Germinal center (tissue), 1 donor: ENCODE measurements around the gene SETDB1.
A peak's percentile ranks its signal among the peaks of the same experiment; 100 is the strongest.
"Not testable (repeated sequence)": the region's sequence is repeated elsewhere in the genome, so short reads cannot be mapped to it uniquely, and the experiment has no call there.

Experiments used
- DNase-seq: peaks from one replicate; pipeline ENCODE4 v3.0.0; 2012; ENCODE audit warnings: mixed read lengths, low spot score

SETDB1 gene

GRCh38 chr1:150926097-150926741 lies at the start of gene SETDB1:
Gene SETDB1, plus strand, starts transcription at chr1:150926363. Its CDS starts 1,352 bp downstream, at chr1:150927715.
- DNase-seq: peak; percentile 91

- not testable (repeated sequence) for DNase-seq
Measured at GRCh38 chr1:150878931-150879330, 47.2 kb upstream of the SETDB1 start.

DNA sequence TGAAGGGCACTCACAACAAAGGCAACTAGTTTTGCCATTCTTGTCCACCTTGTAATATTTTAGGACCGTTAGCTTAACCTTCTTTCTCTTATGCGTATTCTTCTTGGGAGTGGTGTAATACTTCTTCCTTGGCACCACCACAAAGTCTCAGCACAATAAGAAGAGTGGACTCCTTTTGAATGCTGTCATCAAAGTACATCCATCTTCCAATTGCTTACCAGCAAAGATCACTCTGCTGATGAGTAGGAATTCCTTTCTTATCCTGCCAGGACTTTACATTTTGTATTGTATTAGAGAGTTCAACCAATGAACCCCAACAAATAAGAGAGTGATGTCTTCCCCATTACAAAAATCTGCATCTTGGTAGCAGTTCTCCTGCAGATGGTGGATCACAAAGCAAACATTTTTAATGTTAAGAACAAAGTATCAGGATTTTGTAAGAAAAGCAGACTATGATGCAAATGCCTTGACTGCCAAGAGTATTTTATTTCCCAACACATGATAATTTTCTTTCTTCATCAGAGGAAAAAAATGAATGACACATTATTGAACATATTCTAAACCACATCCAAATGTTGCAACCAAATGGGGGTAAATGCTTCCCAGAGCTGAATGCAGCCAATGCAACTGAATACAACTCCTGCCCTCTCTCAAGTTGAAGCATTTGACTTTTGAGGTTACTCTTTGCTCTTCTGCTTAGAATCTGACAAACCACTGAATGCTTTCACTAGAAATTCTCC lies 44.7 kb upstream of the SETDB1 start:
- no peak for DNase-seq

GRCh38 chr1:150883121-150883520 lies 43.0 kb upstream of the SETDB1 start:
- not testable (repeated sequence) for DNase-seq

DNA sequence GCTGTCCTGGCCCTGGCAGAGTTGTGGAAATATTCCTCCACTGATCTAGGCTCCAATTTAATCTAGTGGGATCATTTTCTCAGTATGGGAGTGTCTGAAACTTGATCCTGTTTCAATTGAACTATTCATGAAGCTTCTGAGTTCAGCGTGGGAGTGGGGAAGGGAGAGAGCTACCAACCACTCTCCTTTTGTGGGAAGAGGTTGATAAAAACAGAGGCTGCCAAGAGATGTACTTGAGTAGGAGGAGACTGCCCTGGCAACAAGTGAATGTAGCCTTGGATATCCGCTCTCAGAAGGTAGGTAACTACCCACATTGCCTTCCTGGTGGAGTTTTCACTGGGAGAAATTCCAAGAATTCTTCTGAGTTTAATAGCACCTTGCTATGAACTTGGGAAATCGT lies 39.1 kb upstream of the SETDB1 start, which contains the start of gene CTXND2:
Gene CTXND2 (plus strand): TSS at position 119 of the 400 bp plus-strand sequence. CDS start 25,179 bp downstream, outside the sequence.
- DNase-seq: no peak

DNA sequence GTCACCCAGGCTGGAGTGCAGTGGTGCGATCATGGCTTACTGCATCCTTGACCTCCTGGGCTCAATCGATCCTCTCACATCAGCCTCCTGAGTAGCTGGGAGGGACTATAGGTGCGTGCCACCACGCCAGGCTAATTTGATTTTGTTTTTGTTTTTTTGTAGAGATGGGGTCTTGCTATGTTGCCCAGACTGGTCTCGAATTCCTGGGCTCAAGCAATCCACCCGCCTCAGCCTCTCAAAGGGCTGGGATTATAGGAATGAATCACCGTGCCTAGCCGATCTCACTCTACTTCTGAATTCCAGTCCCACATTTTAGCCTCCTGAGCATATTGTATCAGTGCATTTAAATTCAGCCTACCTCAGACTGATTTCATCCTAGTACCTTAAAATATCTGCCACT lies 37.4 kb upstream of the SETDB1 start:
- no peak for DNase-seq

GRCh38 chr1:150890033-150890416 lies 36.1 kb upstream of the SETDB1 start:
- no peak for DNase-seq

DNA sequence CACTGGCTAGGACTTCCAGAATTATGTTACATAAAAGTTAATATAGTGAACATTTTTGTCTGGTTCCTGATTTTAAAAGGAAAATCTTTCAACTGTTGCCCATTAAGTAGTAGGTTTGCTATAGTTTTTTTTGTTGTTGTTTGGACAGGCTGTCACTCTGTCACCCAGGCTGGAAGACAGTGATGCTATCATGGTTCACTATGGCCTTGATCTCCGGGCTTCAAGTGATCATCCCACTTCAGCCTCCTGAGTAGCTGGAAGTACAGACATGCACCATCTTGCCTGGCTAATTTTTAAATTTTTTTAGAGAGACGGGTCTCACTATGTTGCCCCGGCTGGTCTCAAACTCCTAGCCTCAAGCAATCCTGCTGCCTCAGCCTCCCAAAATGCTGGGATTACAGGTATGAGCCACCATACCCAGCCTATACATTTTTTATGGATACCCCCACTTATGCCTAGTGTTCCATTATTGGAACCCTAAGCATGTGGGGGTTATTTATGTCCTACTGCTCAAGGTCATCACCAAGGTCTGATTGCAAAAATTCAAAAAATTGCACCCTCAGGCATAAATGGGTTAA lies 32.7 kb upstream of the SETDB1 start:
- DNase-seq: no peak

DNA sequence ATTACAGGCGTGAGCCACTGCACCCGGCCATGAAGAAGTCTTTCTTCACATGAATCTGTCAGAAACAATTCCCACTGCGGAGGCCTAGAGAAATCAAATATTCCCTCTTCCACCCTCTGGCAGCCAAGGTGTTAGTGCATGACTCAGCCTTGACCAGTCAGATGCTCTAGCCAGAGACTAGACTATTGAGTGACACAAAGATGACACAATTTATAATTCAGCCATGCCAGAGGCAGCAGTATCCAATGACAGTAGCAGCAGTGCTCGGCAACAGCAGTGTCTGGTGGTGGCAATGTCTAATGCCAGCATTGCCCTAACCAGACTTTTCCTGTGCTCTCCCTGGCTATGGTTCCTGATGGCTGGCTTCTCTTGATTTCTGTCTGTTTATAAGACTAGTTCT lies 30.5 kb upstream of the SETDB1 start:
- DNase-seq: no peak

DNA sequence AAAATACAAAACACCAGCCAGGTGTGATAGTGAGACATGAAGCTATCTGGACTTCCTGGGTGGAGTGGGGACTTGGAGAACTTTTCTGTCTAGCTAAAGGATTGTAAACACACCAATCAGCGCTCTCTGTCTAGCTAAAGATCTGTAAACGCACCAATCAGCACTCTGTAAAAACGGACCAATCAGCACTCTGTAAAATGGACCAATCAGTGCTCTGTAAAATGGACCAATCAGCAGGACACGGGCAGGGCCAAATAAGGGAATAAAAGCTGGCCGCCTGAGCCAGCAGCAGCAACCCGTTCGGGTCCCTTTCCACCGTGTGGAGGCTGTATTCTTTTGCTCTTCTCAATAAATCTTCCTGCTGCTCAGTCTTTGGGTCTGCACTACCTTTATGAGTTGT lies 26.4 kb upstream of the SETDB1 start:
- not testable (repeated sequence) for DNase-seq

DNA sequence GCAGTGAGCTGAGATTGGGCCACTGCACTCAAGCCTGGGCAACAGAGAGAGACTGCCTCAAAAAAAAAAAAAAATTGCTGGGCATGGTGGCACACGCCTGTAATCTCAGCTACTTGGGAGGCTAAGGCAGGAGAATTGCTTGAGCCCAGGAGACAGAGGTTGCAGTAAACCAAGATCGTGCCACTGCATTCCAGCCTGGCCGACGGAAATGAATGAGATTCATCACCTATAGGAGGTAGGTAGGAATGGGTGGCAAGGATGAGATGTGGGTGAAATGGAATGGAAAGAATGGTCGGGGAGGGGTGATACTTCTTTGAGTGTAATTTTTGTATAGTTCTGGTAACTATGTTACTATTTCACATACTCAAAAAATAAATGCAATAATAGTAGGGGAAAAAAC lies 23.8 kb upstream of the SETDB1 start:
- DNase-seq: no peak

GRCh38 chr1:150902751-150903150 lies 23.4 kb upstream of the SETDB1 start:
- DNase-seq: no peak

GRCh38 chr1:150905301-150905700 lies 20.9 kb upstream of the SETDB1 start:
- DNase-seq: no peak

- no peak for DNase-seq
Measured at GRCh38 chr1:150906329-150906728, 19.8 kb upstream of the SETDB1 start.

DNA sequence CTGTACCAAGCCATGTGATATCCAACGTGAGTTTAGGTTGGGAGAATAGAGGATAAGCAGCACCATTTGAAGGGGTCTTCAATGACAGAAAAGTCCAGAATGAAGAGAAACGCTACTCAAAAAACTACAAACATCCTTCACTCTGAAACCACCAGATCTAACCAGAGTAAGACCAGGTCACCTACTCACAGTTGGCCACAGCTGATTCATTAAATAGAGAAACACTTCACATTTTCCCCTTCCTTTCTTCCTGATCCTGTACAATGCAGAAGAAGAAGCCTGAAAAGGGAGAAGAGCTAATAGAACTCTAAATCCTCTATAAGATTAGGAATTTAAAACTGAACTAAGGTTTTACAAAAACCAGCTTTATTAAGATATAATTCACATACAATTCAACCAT lies 19.4 kb upstream of the SETDB1 start:
- no peak for DNase-seq

GRCh38 chr1:150909585-150910180 lies 16.5 kb upstream of the SETDB1 start:
- no peak for DNase-seq

- DNase-seq: no peak
Measured at GRCh38 chr1:150912623-150913022, 13.5 kb upstream of the SETDB1 start.

- DNase-seq: no peak
Measured at GRCh38 chr1:150917387-150917786, 8.8 kb upstream of the SETDB1 start.

GRCh38 chr1:150922519-150922975 lies 3.6 kb upstream of the SETDB1 start:
- DNase-seq: peak; percentile 70

DNA sequence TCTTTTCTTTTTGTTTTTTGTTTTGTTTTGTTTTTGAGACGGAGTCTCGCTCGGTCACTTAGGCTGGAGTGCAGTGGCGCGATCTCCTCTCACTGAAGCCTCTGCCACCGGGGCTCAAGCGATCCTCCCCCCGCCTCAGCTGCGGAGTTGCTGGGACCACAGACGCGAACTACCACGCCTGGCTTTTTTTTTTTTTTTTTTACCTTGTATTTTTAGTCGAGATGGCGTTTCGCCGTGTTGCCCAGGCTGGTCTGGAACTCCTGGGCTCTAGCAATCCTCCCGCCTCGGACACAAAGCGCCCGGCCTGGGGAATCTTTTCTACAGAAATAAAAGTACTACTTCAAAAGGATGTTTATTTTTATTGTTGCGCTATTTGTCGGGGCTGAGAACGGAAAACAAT lies 1.1 kb upstream of the SETDB1 start:
- DNase-seq: no peak

- no peak for DNase-seq
Measured at GRCh38 chr1:150927624-150928023, 1.5 kb downstream of the SETDB1 start.

DNA sequence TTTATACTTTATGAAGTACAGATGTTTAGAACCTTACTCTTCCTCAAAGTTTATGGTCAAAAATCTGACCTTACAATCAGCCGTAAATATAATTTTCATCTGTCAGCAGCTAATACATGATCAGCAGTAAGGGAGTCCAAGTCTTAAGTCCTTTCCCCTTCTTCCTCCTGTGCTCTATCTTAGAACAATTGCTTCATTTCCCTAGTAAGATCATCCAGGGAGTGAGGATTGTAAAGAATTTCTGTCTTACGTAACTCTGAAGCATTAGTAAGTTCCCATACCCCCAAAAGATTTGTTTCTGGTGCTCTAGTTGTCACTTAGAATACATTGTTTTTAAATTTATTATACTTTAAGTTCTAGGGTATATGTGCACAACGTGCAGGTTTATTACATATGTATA lies 2.1 kb downstream of the SETDB1 start:
- DNase-seq: no peak

DNA sequence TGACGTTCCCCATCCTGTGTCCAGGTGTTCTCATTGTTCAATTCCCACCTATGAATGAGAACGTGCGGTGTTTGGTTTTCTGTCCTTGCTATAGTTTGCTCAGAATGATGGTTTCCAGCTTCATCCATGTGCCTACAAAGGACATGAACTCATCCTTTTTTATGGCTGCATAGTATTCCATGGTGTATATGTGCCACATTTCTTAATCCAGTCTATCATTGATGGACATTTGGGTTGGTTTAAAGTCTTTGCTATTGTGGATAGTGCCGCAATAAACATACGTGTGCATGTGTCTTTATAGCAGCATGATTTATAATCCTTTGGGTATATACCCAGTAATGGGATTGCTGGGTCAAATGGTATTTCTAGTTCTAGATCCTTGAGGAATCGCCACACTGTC lies 2.6 kb downstream of the SETDB1 start:
- not testable (repeated sequence) for DNase-seq
